ENCODE measurements around the gene ANK3. TPM values are rescaled to one million over a fixed set of nuclear protein-coding genes. Genes with fewer than 3 reads are reported as not detected.

ANK3 gene
- total and polyA plus RNA-seq, 2 donors (not counting 3 experiments of a cell fraction or from before 2014, with no cell fraction given) = 0.88 to 8.5 TPM

- Histone ChIP-seq H3K79me2 (ENCODE audit: control insufficient read depth, insufficient read depth, low read length) (no peaks in the 10 kb centered on the region), H2AFZ (ENCODE audit: low read depth, low read length) (no peak overlapping the region), H3K9me3 (replicated peaks; ENCODE audit: control insufficient read depth, insufficient read depth, low read length) (no peaks in the 10 kb centered on the region), H3K9me1 (replicated peaks; ENCODE audit: control insufficient read depth, extremely low read depth, insufficient read depth, low read length) (no peaks in the 10 kb centered on the region), H3K4me1 (ENCODE audit: control insufficient read depth, extremely low read depth, insufficient read depth, low read length) (peaks cover 8% of the 10 kb centered on the region), H3K36me3 (ENCODE audit: control insufficient read depth in 2 of 2, extremely low read depth in 1 of 2, insufficient read depth in 2 of 2, low read length in 2 of 2) (no peaks in the 10 kb centered on the region), H3K4me3 (replicated peaks in 1 of 3; ENCODE audit: insufficient read depth in 1 of 3, low read depth in 1 of 3, low read length in 3 of 3) (no peak overlapping the region), H3K27me3 (ENCODE audit: control insufficient read depth in 2 of 2, insufficient read depth in 2 of 2, low read length in 2 of 2) (no peaks in the 10 kb centered on the region), H3K4me2 (ENCODE audit: insufficient read depth, low read length) (no peak overlapping the region), H4K20me1 (replicated peaks; ENCODE audit: control insufficient read depth, extremely low read depth, insufficient read depth, low read length) (no peaks in the 10 kb centered on the region), H3K9ac (replicated peaks; ENCODE audit: extremely low read depth, insufficient read depth, low read length) (no peak overlapping the region), H3K27ac (ENCODE audit: insufficient read depth, low read depth, low read length) (no peak overlapping the region)
- ChIA-PET CTCF (interaction anchor here (1.0 to 2.0 kb wide), 4 partner anchors 23 to 39 kb away, joined by 3 to 5 read pairs (median 3); no protein-coding TSS in a partner anchor), POLR2A (no interaction called here)
- dilution Hi-C loops (cut with MboI; ENCODE audit: extremely low pct_ligation_motif_present, low sequenced_read_pairs) (no loop called here), intact Hi-C loops (cut with micrococcal nuclease) (no loop called here)
- DNase-seq (ENCODE audit: low read depth, low spot score) = peak; percentile 24
- no peak for FAIRE-seq
- no TSS peak for BruUV-seq (replicated peaks)
- TF ChIP-seq POLR2A (IDR thresholded peaks at IDR 0.05; ENCODE audit: low read depth, low read length) (no peak), MYC (IDR thresholded peaks at IDR 0.05; ENCODE audit: low read depth, low read length) (no peak), POLR2AphosphoS5 (IDR thresholded peaks at IDR 0.05; ENCODE audit: insufficient read depth, low read depth, low read length) (no peak), FOS (IDR thresholded peaks at IDR 0.05; ENCODE audit: borderline replicate concordance, insufficient read depth, low read length) (peak; percentile 70), EZH2 (IDR thresholded peaks at IDR 0.05; ENCODE audit: borderline replicate concordance, low read depth, low read length, severe bottlenecking) (no peak)
Measured at GRCh38 chr10:60137292-60137992, 252.2 kb downstream of the ANK3 start.

- Histone ChIP-seq H3K27me3 (ENCODE audit: control insufficient read depth in 2 of 2, insufficient read depth in 2 of 2, low read length in 2 of 2) (no peaks in the 10 kb centered on the region), H3K79me2 (ENCODE audit: control insufficient read depth, insufficient read depth, low read length) (no peaks in the 10 kb centered on the region), H3K9ac (replicated peaks; ENCODE audit: extremely low read depth, insufficient read depth, low read length) (no peak overlapping the region), H3K36me3 (ENCODE audit: control insufficient read depth in 2 of 2, extremely low read depth in 1 of 2, insufficient read depth in 2 of 2, low read length in 2 of 2) (no peaks in the 10 kb centered on the region), H3K4me2 (ENCODE audit: insufficient read depth, low read length) (no peak overlapping the region), H4K20me1 (replicated peaks; ENCODE audit: control insufficient read depth, extremely low read depth, insufficient read depth, low read length) (no peaks in the 10 kb centered on the region), H3K9me1 (replicated peaks; ENCODE audit: control insufficient read depth, extremely low read depth, insufficient read depth, low read length) (no peaks in the 10 kb centered on the region), H3K27ac (ENCODE audit: insufficient read depth, low read depth, low read length) (no peak overlapping the region), H2AFZ (ENCODE audit: low read depth, low read length) (no peak overlapping the region), H3K4me3 (replicated peaks in 1 of 3; ENCODE audit: insufficient read depth in 1 of 3, low read depth in 1 of 3, low read length in 3 of 3) (no peak overlapping the region), H3K4me1 (ENCODE audit: control insufficient read depth, extremely low read depth, insufficient read depth, low read length) (peaks cover 4% of the 10 kb centered on the region), H3K9me3 (replicated peaks; ENCODE audit: control insufficient read depth, insufficient read depth, low read length) (no peaks in the 10 kb centered on the region)
- TF ChIP-seq MAX (IDR thresholded peaks at IDR 0.05; ENCODE audit: insufficient read depth, insufficient read length) (no peak), GATA2 (IDR thresholded peaks at IDR 0.05; ENCODE audit: insufficient read depth, insufficient read length, low read depth, low read length) (no peak), FOS (IDR thresholded peaks at IDR 0.05; ENCODE audit: borderline replicate concordance, insufficient read depth, low read length) (no peak), POLR2AphosphoS5 (IDR thresholded peaks at IDR 0.05; ENCODE audit: insufficient read depth, low read depth, low read length) (no peak), JUN (IDR thresholded peaks at IDR 0.05; ENCODE audit: borderline replicate concordance, insufficient read depth, insufficient read length, low read depth) (no peak), CTCF (IDR thresholded peaks at IDR 0.05; ENCODE audit: extremely low read depth in 1 of 2, insufficient read depth in 1 of 2, low read depth in 1 of 2, low read length in 2 of 2) (no peak), EZH2 (IDR thresholded peaks at IDR 0.05; ENCODE audit: borderline replicate concordance, low read depth, low read length, severe bottlenecking) (no peak), MYC (IDR thresholded peaks at IDR 0.05; ENCODE audit: low read depth, low read length) (no peak), POLR2A (IDR thresholded peaks at IDR 0.05; ENCODE audit: low read depth, low read length) (no peak)
- ChIA-PET POLR2A (no interaction called here), CTCF (interaction anchor here (1.0 to 2.0 kb wide), 4 partner anchors 9 to 69 kb away, joined by 3 to 5 read pairs (median 3); no protein-coding TSS in a partner anchor)
- DNase-seq (ENCODE audit: low read depth, low spot score) (no peak), FAIRE-seq (no peak)
- no TSS peak for BruUV-seq (replicated peaks)
- intact Hi-C loops (cut with micrococcal nuclease) = no loop called here
- dilution Hi-C loops (cut with MboI; ENCODE audit: extremely low pct_ligation_motif_present, low sequenced_read_pairs) = no loop called here
Measured at GRCh38 chr10:60135020-60135419, 254.7 kb downstream of the ANK3 start.
